Renal cortex interstitium (tissue), 11 donors: ENCODE data around the gene MIEF1. TPM values are rescaled to one million over a fixed set of nuclear protein-coding genes. Genes with fewer than 3 reads are reported as not detected.

Experiments
- DNase-seq, 11 donors: peaks; one replicate each; pipeline ENCODE4 v3.0.0-alpha.2; 2013; ENCODE audit warnings: low read depth in 9 of 11, low spot score in 4 of 11; ENCODE audit errors: extremely low read depth in 1 of 11
- polyA plus RNA-seq, 3 donors: library from polyadenylated mRNA; unstranded; fragments of 120-200 nt; gene quantifications; one replicate each; pipeline ENCODE4 v1.2.1, GENCODE V29; 2013; ENCODE audit not compliant: insufficient read length in 3 of 3

Gene MIEF1
- polyA plus RNA-seq, 3 donors = 32.3 to 36.0 (median 34.8) TPM

DNA sequence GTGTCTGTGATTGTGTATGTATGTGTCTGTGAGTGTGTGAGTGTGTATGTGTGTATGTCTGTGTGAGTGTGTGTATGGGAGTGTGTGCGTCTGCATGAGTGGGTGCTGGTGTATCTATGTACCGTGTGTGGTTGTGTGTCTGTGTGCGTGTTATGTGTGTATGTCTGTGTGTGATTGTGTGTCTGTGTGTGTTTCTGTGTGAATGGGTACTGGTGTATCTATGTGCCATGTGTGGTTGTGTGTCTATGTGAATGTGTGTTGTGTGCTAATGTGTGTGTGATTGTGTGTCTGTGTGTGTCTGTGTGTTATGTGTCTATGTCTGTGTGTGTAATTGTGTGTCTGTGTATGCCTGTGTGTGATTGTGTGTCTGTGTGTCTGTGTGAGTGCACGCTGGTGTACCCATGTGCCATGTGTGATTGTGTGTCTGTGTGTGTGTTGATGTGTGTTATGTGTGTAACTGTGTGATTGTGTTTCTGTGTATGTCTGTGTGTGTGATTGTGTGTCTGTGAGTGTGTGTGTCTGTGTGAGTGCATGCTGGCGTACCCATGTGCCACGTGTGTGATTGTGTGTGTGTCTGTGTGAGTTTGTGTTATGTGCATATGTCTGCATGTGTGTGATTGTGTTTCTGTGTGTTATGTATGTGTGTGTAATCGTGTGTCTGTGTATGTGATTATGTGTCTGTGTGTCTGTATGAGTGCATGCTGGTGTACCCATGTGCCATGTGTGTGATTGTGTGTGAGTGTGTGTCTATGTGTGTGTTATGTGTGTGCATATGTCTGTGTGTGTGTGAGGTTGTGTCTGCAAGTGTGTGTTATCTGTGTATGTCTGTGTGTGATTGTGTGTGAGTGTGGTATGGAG lies 61.7 kb downstream of the MIEF1 start:
- DNase-seq = no peak

DNA sequence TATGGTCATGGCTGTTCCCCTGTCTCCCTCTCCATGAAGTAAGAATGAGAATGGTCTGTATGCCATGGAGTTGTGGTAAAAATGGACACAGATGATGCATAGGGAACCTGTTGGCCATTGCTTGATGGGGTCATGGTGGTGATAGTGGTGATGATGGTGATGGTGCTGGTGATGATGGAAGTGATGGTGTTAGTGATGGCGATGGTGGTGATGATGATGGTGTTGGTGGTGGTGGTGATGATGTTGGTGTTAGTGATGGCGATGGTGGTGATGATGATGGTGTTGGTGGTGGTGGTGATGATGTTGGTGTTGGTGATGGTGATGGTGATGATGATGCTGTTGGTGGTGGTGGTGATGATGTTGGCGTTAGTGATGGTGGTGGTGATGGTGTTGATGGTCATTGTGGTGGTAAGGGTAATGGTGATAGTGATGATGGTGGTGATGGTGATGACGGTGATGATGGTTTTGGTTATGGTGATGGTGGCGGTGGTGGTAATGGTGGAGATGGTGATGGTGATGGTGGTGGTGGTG lies 63.4 kb downstream of the MIEF1 start:
- DNase-seq = no peak

DNA sequence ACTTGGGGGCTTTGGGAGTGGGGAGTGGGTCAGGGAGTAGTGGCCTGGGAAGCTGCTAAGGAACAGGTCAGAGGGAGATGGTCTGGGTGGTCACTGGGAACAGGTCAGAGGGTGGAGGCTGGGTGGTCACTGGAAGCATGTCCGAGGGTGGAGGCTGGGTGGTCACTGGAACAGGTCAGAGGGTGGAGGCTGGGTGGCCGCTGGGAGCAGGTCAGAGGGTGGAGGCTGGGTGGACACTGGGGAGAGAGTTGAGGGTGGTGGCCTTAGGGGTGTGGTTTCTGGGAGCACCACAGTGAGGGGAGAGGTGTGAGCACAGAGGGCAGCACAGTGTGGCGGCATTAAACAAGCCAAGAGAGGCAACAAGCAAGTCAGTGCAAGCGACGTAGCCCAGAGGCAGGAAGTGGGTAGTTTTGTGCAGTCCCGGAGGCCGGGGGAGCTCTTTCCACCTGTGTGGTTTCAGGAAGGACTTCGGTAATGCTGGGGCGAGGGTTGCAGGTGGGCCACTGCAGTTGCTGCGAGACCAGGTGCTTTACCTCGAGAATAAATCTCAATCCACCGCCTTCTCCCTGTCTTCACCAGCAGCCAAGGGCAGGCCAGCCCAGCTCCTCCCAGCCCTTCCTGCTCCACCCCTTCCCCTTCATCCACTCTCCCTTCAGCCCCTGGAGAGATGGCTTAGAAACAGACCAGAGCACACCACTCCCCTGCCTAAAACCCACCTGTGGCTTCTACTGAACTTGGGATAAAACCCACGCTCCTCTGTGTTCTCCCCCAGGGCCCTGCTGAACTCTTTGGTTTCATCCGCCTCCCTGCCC lies 65.3 kb downstream of the MIEF1 start:
- no peak for DNase-seq

Other genes starting within 250 kb of the MIEF1 start
- 1,000 to 10,000 TPM; 2,961 to 3,304 (median 3,137) TPM for gene RPL3, start 182.7 kb upstream of the MIEF1 start, polyA plus RNA-seq
- gene SYNGR1, start 152.3 kb upstream of the MIEF1 start, polyA plus RNA-seq = 10 to 100 TPM; 15.7 to 28.4 (median 23.7) TPM
- 10 to 100 TPM; 21.1 to 33.0 (median 30.7) TPM for gene TAB1, start 102.5 kb upstream of the MIEF1 start, polyA plus RNA-seq
- gene MGAT3, start 45.3 kb upstream of the MIEF1 start, polyA plus RNA-seq = 10 to 100 TPM; 20.8 to 33.3 (median 22.0) TPM
- 100 to 1,000 TPM; 260 to 282 (median 267) TPM for gene ATF4, start 18.3 kb downstream of the MIEF1 start, polyA plus RNA-seq
- gene RPS19BP1, start 30.5 kb downstream of the MIEF1 start, polyA plus RNA-seq = 10 to 100 TPM; 41.3 to 58.4 (median 52.9) TPM
- gene CACNA1I, start 68.5 kb downstream of the MIEF1 start, polyA plus RNA-seq = under 1 TPM; 0.09 to 0.10 (median 0.09) TPM